A549 (cell line): Measurements from ENCODE around the gene IMPA2.

Experiments used
- MAZ ChIP-seq: fragments of 150-350 bp; IDR thresholded peaks from 2 replicates; pipeline ENCODE4 v1.6.1; 2014; ENCODE audit warnings: antibody characterized with exemption, low read depth, low read length, borderline replicate concordance
- POLR2A ChIP-seq: IDR thresholded peaks from 2 replicates; pipeline ENCODE4 v1.6.1; 2012; ENCODE audit warnings: mild to moderate bottlenecking, low read length
- RCOR1 ChIP-seq: fragments of 150-350 bp; IDR thresholded peaks from 2 replicates; pipeline ENCODE4 v1.6.1; 2014; ENCODE audit warnings: antibody characterized with exemption, low read length, low read depth
- TF ChIP-seq, protein P1 (sequence below): fragments of >200 bp; sonication (Bioruptor Twin); formaldehyde crosslinking; IDR thresholded peaks from 3 replicates; pipeline ENCODE4 v1.5.1; 2016

- TF ChIP-seq, protein P1, sequence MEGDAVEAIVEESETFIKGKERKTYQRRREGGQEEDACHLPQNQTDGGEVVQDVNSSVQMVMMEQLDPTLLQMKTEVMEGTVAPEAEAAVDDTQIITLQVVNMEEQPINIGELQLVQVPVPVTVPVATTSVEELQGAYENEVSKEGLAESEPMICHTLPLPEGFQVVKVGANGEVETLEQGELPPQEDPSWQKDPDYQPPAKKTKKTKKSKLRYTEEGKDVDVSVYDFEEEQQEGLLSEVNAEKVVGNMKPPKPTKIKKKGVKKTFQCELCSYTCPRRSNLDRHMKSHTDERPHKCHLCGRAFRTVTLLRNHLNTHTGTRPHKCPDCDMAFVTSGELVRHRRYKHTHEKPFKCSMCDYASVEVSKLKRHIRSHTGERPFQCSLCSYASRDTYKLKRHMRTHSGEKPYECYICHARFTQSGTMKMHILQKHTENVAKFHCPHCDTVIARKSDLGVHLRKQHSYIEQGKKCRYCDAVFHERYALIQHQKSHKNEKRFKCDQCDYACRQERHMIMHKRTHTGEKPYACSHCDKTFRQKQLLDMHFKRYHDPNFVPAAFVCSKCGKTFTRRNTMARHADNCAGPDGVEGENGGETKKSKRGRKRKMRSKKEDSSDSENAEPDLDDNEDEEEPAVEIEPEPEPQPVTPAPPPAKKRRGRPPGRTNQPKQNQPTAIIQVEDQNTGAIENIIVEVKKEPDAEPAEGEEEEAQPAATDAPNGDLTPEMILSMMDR = no peak
- no peak for TF ChIP-seq POLR2A
- no peak for TF ChIP-seq RCOR1
- TF ChIP-seq MAZ = no peak
These were observed 29.9 kb upstream of the IMPA2 start for GRCh38 chr18:11951390-11951851.
